Activated T-helper 1 cell treated with Interleukin-2 at 50 U/mL for 16 hours (primary cell): ENCODE data around the gene SGSM1.

Experiments
- DNase-seq: peaks from one replicate; pipeline ENCODE4 v3.0.0-alpha.2; 2020; ENCODE audit warnings: low read depth

The SGSM1 gene, protein sequence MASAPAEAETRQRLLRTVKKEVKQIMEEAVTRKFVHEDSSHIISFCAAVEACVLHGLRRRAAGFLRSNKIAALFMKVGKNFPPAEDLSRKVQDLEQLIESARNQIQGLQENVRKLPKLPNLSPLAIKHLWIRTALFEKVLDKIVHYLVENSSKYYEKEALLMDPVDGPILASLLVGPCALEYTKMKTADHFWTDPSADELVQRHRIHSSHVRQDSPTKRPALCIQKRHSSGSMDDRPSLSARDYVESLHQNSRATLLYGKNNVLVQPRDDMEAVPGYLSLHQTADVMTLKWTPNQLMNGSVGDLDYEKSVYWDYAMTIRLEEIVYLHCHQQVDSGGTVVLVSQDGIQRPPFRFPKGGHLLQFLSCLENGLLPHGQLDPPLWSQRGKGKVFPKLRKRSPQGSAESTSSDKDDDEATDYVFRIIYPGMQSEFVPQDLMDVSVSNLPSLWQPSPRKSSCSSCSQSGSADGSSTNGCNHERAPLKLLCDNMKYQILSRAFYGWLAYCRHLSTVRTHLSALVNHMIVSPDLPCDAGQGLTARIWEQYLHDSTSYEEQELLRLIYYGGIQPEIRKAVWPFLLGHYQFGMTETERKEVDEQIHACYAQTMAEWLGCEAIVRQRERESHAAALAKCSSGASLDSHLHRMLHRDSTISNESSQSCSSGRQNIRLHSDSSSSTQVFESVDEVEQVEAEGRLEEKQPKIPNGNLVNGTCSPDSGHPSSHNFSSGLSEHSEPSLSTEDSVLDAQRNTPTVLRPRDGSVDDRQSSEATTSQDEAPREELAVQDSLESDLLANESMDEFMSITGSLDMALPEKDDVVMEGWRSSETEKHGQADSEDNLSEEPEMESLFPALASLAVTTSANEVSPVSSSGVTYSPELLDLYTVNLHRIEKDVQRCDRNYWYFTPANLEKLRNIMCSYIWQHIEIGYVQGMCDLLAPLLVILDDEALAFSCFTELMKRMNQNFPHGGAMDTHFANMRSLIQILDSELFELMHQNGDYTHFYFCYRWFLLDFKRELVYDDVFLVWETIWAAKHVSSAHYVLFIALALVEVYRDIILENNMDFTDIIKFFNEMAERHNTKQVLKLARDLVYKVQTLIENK

DNA sequence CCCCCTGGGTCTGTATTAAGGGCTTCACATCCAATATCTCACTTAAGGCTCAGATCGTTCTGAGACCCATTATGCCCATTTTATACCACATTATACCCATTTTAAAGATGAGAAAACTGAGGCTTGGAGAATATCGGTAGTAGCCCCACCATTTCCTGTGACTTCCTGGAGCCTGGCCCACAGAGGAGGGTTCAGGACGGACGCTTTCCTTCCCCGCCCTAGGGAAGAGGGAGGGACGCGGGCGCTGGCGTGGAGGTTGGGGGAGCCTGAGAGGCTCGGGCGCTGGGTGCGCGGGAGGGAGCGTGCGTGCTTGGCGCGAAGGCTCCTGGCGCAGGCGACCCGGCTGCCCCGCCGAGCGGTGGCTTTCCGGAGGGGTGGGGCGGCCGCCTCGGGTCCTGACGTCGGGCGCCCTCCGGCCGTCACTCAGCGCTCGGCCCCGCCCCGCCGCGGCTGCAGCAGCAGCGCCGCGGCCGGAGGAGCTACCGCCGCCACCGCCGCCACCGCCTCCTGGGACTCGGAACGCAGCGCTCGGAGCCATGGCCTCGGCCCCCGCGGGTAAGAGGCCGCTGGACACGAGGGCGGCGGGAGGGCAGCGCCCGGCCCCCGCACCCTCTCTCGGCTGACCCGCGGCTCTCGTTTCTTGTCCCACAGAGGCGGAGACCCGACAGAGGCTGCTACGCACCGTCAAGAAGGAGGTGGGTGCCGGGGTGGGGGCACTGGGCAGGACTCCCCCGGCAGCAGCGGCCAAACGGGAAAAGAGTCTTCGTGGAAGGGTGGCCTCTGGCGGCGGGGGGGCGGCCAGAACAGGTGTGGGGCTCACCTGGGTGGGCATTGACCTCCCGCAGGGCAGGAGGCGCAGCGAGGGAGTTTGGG is at the start of gene SGSM1:
Gene SGSM1, plus strand, starts transcription at position 422 of the 873 bp plus-strand sequence. Its CDS starts 115 bp downstream, at position 537.
- peak; percentile 70 for DNase-seq

GRCh38 chr22:24758164-24758799 is 47.7 kb upstream of the SGSM1 start:
- DNase-seq = peak; percentile 15

GRCh38 chr22:24759765-24760164 is 46.2 kb upstream of the SGSM1 start:
- no peak for DNase-seq

DNA sequence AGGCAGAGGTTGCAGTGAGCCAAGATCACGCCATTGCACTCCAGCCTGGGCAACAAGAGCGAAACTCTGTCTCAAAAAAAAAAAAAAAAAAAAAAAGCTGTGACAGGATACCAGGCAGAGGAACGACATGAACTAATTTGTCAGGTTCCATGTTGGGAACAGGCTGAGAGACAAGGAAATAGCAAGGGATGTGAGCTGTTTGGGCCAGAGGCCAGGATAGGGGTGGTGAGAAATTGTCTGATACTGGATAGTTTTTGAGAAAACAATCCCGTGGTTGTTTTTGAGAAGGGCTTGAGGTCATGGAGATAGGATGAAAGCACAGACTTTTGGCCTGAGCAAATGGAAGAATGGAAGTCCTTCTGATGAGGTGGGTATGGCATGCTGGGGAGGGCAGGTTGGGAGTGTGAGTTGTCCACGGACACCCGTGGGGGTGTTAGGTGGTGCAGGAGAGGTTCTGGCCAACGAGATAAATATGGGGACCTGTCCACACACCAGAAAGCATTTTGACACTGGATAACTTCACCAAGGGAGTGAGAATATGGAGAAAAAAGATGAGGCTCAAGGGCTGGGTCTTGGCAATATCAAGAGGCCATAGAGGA is 45.2 kb upstream of the SGSM1 start:
- DNase-seq = no peak

DNA sequence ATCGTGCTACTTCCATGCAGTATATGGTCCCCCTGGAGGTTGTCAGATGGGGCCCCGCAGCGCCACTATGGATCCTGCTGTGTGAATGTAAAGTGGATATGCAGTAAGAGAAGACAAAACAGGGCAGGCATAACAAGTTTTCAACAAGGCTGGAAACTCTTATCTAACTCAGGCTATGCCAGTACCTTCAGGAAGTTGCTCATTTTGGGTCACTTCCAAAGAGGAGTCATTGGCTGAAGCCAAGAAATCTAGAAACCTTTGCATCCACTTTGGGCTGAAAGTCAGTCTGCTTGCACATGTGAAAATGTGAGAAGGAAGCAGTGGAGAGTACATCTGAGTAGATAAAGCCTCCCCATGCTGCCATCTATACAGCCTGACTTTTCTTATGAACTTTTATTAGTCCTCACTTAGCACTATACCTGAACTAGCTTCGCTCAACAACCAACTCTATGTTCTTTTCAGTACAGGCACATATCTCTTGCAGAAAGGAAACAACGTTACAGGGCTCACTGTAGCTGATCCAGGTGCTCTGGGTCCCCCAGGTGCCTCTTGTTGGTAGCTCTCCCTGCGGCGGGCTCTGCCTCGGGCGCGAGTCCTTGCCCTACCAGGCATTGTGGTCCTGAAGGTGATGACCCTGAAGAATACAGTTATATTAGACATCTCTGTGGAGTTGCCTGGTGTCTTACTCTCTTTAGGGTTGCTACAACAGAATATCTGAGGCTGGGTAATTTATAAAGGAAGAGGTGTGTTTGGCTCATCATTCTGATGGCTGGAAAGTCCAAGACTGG is 43.9 kb upstream of the SGSM1 start:
- DNase-seq = no peak

DNA sequence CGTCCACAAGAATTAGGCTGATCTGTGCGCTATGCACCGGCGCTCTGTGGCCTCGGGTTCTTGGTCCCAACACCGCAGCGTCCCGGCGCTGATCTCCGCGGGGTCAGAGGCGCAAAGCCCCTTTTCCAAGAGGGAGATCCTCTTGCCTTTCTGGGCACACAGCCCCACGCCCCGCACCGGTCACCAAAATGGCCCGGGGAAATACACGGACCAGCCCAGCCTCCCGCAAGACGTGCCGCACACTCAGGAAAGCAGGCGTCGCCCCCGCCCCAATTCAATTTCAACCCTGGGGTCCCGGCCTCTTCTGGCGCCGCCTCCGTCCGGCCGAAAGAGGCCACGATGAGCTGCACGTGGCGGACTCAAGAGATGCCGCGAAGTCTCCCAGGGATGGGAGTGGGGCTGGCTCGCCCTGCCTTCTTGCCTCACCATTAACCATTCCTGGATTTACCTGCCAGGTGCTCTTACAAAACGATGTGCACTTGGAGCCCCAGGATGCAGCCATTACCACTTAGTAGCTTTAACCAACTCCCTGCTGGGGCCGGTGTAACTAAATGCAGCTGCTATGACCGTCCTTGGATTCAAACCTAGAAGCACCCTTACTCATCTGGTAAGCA is 42.0 kb upstream of the SGSM1 start:
- DNase-seq = no peak

- DNase-seq = no peak
These were observed 40.8 kb upstream of the SGSM1 start for GRCh38 chr22:24765166-24765565.

DNA sequence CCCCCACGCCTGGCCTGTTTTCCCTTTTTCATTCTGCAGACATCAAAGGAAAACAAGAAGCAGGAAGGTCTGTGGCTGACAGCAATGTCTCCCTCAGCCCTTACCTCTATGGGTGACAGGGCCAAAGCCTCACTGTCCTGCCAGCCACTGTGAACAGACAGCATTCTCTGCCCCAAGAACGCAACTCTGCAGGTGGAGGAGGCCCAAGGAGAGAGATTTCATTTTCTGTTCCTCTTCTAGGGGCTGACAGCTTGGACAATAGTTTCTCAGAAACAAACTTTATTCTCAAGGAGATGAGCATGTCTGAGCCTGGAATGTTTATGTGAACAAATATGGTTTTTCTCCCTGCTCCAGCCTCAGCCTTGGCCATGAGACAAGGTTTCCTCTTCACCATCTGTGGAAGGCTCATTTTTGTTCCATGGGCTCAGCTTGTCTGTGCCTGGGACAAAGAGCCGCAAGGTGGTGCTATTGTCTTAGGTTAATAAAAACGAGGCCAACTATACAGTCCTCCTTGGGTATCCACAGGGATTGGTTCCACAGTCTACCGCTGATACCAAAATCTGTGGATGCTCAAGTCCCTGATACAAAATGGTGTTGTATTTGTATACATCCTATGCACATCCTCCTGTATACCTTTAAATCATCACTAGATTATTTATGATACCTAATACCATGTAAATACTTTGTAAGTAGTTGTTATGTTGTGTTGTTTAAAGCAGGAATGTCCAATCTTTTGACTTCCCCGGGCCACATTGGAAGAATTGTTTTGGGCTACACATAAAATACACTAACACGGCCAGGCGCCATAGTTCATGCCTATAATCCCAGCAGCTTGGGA is 37.3 kb upstream of the SGSM1 start:
- DNase-seq = no peak

DNA sequence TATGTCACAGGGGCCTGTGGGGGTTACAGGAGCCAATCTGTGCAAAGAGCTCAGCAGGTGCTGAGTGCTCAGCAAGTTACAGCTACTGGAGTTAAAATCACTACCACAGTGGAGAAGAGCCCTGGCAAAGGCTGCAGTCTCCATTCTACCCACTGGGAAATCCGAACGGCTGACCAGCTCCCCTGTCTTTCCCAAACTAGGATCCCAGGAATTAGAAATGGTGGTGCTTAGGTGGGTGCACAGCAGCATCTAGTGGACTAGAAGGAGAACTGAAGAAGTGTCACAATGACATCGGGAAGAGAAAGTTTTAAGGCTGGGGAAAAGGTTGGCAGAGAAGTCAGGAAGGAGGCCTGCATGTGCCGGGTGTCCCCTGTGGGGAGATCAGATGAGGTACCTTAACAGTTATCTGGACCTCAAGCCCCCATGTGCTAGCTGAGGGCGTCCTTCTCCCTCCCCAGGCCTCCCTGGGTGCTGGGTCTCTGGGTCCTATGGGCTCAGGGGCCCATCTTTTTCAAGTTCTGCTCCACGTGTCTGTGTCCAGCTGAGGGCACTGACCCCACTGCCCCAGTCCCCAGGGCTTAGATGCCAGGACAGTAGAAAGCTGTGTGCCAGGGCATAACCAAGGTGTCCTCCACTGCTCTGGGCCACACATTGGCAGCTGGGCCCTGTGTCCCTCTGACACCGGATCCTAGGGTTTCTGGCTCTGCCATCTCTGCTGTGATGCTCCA is 33.4 kb upstream of the SGSM1 start:
- no peak for DNase-seq

GRCh38 chr22:24775769-24776492 is 30.1 kb upstream of the SGSM1 start:
- no peak for DNase-seq

GRCh38 chr22:24776525-24776924 is 29.5 kb upstream of the SGSM1 start:
- DNase-seq = no peak

DNA sequence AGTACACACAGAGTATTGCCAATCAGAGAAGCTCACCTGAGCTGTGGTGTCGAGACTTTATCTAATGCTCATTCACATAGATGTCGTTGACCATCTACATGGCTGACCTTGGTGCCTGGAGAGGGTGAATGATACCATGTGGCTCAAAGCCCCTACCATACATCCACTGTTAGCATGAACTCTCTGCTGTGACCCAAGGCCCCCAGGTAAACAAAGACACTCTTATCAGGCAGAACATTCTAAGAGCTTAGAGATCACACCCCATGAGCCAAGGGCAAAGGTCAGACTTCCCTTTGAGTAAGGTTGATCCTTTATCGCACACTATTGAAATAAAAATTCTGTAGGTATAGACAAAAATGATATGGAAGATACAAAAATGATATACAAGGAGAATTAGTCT is 16.5 kb upstream of the SGSM1 start:
- no peak for DNase-seq

DNA sequence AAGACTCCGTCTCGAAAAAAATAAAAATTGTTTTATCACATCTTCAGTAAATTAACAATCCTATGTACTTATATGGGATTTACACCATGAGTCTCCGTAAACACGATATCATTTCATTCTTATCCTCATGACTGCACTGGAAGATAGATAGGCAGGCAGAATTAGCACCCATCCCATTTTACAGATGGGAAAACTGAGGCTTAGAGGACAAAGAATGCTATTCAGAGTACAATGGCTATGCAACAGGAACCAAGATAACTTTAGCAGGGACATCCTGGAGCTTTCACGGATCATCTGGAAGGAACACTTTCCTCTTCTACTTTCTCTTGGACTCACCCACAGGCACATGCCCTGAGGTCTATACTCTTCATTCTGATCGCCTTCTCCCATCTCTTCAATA is 14.6 kb upstream of the SGSM1 start:
- no peak for DNase-seq

- DNase-seq = no peak
These were observed 10.0 kb upstream of the SGSM1 start for GRCh38 chr22:24796056-24796455.

DNA sequence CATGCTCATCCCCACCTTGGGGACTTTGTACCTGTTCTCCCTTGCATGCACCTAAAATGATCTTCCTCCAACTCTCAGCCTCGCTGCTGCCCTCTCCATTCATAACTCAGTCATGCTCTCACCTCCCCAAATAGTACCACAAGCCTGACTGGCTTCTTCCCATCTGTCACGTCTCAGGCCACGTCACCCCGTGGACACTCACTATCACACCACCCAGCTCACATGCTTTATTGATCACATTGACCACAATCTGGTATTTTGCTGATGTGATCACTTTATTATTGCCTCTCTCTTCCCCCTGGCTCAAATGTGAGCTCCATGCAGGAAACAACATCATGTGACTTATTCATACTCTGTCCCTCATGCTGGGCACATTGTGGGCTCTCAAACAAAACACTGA is 9.2 kb upstream of the SGSM1 start:
- DNase-seq = no peak

- no peak for DNase-seq
These were observed 4.0 kb upstream of the SGSM1 start for GRCh38 chr22:24801901-24802465.

DNA sequence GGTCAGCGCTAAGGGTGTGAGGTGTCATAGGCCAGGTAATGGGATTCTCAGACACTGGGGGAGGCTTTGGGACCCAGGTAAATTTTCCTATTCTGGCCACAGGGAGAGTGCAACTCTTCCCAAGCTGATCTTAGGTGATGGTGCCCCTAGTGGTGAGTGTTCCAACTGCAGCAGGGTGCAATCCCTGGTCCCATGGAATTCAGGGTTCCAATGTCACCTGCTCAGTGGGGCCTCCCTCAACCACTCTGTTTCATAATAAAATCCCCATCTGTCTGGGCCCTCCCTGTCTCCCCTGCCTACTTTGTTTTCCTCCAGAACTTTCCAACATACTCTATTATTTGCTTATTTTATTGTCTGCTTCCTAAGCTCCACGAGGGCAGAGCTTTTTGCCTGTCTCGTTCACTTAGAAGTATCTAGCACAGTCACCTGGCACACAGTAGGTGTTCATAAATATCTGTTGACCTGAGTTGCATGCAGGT is 2.9 kb upstream of the SGSM1 start:
- DNase-seq = peak; percentile 20
